H1 (cell line): ENCODE measurements around the gene CDK19.

Source experiments
- CHD2 ChIP-seq: IDR thresholded peaks from 2 replicates; pipeline ENCODE4 v1.6.1; 2012; ENCODE audit warnings: low read length, improper control_type of control experiment
- CREB1 ChIP-seq: IDR thresholded peaks from 2 replicates; pipeline ENCODE4 v1.6.1; 2012; ENCODE audit warnings: inconsistent platforms
- EGR1 ChIP-seq: IDR thresholded peaks from 2 replicates; pipeline ENCODE4 v1.6.1; 2011; ENCODE audit warnings: low read depth, low read length, borderline replicate concordance
- EP300 ChIP-seq, 2 experiments: IDR thresholded peaks; 1 replicate in 1 of 2; 2 replicates in 1 of 2; pipeline ENCODE4 v1.6.1; 2011 to 2012; ENCODE audit warnings: low read depth in 2 of 2, low read length in 2 of 2, mild to moderate bottlenecking in 2 of 2, borderline replicate concordance in 1 of 2, inconsistent platforms in 1 of 2, moderate library complexity in 1 of 2
- EZH2 ChIP-seq: fragments of 200-600 bp; sonication (generic); IDR thresholded peaks from 2 replicates; pipeline ENCODE4 v1.7.1; 2012; ENCODE audit warnings: low read depth, mild to moderate bottlenecking, moderate library complexity, low read length, inconsistent platforms; ENCODE audit not compliant: severe bottlenecking
- JUN ChIP-seq: IDR thresholded peaks from 2 replicates; pipeline ENCODE4 v1.6.1; 2011; ENCODE audit warnings: low read depth, mild to moderate bottlenecking, improper control_type of control experiment, low read length
- POLR2A ChIP-seq, 2 experiments: IDR thresholded peaks; 1 replicate in 1 of 2; 2 replicates in 1 of 2; pipeline ENCODE4 v1.6.1; 2011; ENCODE audit warnings: low read depth in 2 of 2, low read length in 2 of 2, mild to moderate bottlenecking in 2 of 2; ENCODE audit errors: control extremely low read depth in 1 of 2
- POLR2AphosphoS5 ChIP-seq: IDR thresholded peaks from 2 replicates; pipeline ENCODE4 v1.6.1; 2011; ENCODE audit warnings: low read depth, low read length
- RAD21 ChIP-seq, 2 experiments: IDR thresholded peaks in 1 of 2; conservative IDR thresholded peaks in 1 of 2; 2 replicates each; pipeline ENCODE4 v1.6.1; 2011; ENCODE audit warnings: low read depth in 2 of 2, low read length in 2 of 2, improper control_type of control experiment in 1 of 2, inconsistent platforms in 1 of 2, mild to moderate bottlenecking in 1 of 2, moderate library complexity in 1 of 2
- RFX5 ChIP-seq: IDR thresholded peaks from 2 replicates; pipeline ENCODE4 v1.6.1; 2011; ENCODE audit warnings: low read depth, low read length, improper control_type of control experiment, borderline replicate concordance
- SP1 ChIP-seq: IDR thresholded peaks from 2 replicates; pipeline ENCODE4 v1.6.1; 2011; ENCODE audit warnings: low read depth, low read length
- TF ChIP-seq, protein P1 (sequence below), 3 experiments: IDR thresholded peaks; 1 replicate in 2 of 3; 2 replicates in 1 of 3; pipeline versions ENCODE4 v1.5.1 to v1.6.1; 2011; ENCODE audit warnings: low read length in 3 of 3, mild to moderate bottlenecking in 3 of 3, inconsistent platforms in 2 of 3, low read depth in 1 of 3, moderate library complexity in 1 of 3; ENCODE audit not compliant: insufficient read depth in 1 of 3; ENCODE audit errors: control extremely low read depth in 1 of 3
- TF ChIP-seq, protein P2 (sequence below): IDR thresholded peaks from 2 replicates; pipeline ENCODE4 v1.6.1; 2011; ENCODE audit warnings: low read length, improper control_type of control experiment
- TF ChIP-seq, protein P3 (sequence below): IDR thresholded peaks from 2 replicates; pipeline ENCODE4 v1.6.1; 2012; ENCODE audit warnings: inconsistent platforms

DNA sequence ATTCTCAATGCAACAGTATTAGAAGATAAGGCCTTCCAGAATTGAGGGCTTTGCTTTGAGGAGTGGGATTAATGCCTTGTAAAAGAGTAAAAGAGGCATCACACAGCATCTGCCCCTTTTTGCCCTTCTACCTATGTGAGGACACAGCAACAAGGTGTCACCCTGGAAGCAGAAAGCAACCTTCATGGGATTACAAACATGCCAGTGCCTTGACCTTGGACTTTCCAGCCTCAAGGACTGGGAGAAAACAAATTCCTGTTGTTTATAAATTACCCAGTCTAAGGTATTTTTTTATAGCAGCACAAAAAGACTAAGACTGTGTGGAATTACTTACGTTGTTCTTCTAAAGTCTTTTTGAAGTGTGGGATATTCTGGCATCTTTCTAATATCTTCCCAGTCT lies 188.8 kb downstream of the CDK19 start:
- no peak for TF ChIP-seq POLR2AphosphoS5
- TF ChIP-seq, protein P1, sequence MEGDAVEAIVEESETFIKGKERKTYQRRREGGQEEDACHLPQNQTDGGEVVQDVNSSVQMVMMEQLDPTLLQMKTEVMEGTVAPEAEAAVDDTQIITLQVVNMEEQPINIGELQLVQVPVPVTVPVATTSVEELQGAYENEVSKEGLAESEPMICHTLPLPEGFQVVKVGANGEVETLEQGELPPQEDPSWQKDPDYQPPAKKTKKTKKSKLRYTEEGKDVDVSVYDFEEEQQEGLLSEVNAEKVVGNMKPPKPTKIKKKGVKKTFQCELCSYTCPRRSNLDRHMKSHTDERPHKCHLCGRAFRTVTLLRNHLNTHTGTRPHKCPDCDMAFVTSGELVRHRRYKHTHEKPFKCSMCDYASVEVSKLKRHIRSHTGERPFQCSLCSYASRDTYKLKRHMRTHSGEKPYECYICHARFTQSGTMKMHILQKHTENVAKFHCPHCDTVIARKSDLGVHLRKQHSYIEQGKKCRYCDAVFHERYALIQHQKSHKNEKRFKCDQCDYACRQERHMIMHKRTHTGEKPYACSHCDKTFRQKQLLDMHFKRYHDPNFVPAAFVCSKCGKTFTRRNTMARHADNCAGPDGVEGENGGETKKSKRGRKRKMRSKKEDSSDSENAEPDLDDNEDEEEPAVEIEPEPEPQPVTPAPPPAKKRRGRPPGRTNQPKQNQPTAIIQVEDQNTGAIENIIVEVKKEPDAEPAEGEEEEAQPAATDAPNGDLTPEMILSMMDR (IDR thresholded peaks at IDR 0.05; ENCODE audit: control extremely low read depth in 1 of 3, insufficient read depth in 1 of 3, low read depth in 1 of 3, low read length in 3 of 3), result no peak
- TF ChIP-seq CHD2, result no peak
- TF ChIP-seq RFX5, result no peak
- no peak for TF ChIP-seq POLR2A (IDR thresholded peaks at IDR 0.05; ENCODE audit: control extremely low read depth in 1 of 2, low read depth in 2 of 2, low read length in 2 of 2)
- no peak for TF ChIP-seq SP1
- TF ChIP-seq EZH2, result no peak
- TF ChIP-seq, protein P2, sequence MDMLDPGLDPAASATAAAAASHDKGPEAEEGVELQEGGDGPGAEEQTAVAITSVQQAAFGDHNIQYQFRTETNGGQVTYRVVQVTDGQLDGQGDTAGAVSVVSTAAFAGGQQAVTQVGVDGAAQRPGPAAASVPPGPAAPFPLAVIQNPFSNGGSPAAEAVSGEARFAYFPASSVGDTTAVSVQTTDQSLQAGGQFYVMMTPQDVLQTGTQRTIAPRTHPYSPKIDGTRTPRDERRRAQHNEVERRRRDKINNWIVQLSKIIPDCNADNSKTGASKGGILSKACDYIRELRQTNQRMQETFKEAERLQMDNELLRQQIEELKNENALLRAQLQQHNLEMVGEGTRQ, result no peak
- TF ChIP-seq EP300 (IDR thresholded peaks at IDR 0.05; ENCODE audit: borderline replicate concordance in 1 of 2, low read depth in 2 of 2, low read length in 2 of 2), result no peak
- TF ChIP-seq JUN, result no peak
- TF ChIP-seq RAD21 (IDR thresholded peaks at IDR 0.05 in 1 of 2, conservative IDR thresholded peaks at IDR 0.05 in 1 of 2; ENCODE audit: low read depth in 2 of 2, low read length in 2 of 2), result no peak
- TF ChIP-seq CREB1, result no peak
- no peak for TF ChIP-seq EGR1
- TF ChIP-seq, protein P3, sequence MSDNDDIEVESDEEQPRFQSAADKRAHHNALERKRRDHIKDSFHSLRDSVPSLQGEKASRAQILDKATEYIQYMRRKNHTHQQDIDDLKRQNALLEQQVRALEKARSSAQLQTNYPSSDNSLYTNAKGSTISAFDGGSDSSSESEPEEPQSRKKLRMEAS, result no peak
